HEK293T (cell line): Measurements from ENCODE around the gene LRRC71.

Experiments
- ARNT ChIP-seq: fragments of 450-650 bp; IDR thresholded peaks from 2 replicates; pipeline ENCODE4 v1.6.1; 2017; ENCODE audit warnings: mild to moderate bottlenecking
- BHLHE40 ChIP-seq: fragments of 450-650 bp; IDR thresholded peaks from 2 replicates; pipeline ENCODE4 v1.6.1; 2016; ENCODE audit warnings: mild to moderate bottlenecking, moderate library complexity, borderline replicate concordance
- FOXA1 ChIP-seq: fragments of 450-650 bp; IDR thresholded peaks from 2 replicates; pipeline ENCODE4 v1.6.1; 2016; ENCODE audit warnings: mild to moderate bottlenecking
- SP1 ChIP-seq: fragments of 450-650 bp; IDR thresholded peaks from 2 replicates; pipeline ENCODE4 v1.6.1; 2017
- ZNF384 ChIP-seq: fragments of 450-650 bp; IDR thresholded peaks from 2 replicates; pipeline ENCODE4 v1.6.1; 2016

DNA sequence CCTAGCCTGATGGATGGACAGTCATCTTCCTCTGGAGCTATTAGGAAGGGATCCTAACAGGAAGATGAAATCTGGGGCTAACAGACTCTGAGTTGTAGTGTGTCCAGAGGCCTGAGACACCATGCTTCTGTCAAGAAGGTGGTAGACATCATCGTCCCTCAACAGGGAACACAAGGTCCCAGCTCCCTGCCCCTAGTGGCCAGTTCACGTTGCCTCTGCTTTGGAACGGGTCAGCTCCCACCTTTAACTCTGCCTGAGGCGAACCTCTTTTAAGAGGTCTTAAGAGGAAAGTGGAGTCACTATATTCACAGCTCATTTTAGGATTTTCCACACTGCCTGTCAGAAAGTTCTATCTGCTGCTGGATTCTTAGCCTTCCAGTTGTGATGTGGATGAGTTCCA, 28.3 kb downstream of the LRRC71 start:
- TF ChIP-seq ARNT = no peak
- no peak for TF ChIP-seq BHLHE40
- TF ChIP-seq ZNF384 = no peak
- TF ChIP-seq SP1 = no peak
- no peak for TF ChIP-seq FOXA1
